HEK293T (cell line): Measurements from ENCODE around the gene IGSF3.

Experiments used
- CTCF ChIA-PET: fragments of 350-600 bp; formaldehyde crosslinking; extraction: SDS; loops from one replicate; lab custom pipeline; 2021; ENCODE audit warnings: antibody characterized with exemption, inconsistent platforms; lab: Yijun Ruan, JAX
- POLR2A ChIA-PET: fragments of 350-600 bp; formaldehyde crosslinking; extraction: SDS; loops from one replicate; lab custom pipeline; 2020; ENCODE audit warnings: antibody characterized with exemption, inconsistent platforms; lab: Yijun Ruan, JAX
- DNase-seq: peaks from one replicate; pipeline ENCODE4 v3.0.0; 2012; ENCODE audit warnings: mixed read lengths; ENCODE audit errors: extremely low spot score
- ARNT ChIP-seq: fragments of 450-650 bp; IDR thresholded peaks from 2 replicates; pipeline ENCODE4 v1.6.1; 2017; ENCODE audit warnings: mild to moderate bottlenecking
- BHLHE40 ChIP-seq: fragments of 450-650 bp; IDR thresholded peaks from 2 replicates; pipeline ENCODE4 v1.6.1; 2016; ENCODE audit warnings: mild to moderate bottlenecking, moderate library complexity, borderline replicate concordance
- CTBP1 ChIP-seq: fragments of 450-650 bp; IDR thresholded peaks from 2 replicates; pipeline ENCODE4 v1.6.1; 2016; ENCODE audit warnings: borderline replicate concordance
- ELF4 ChIP-seq: fragments of 450-650 bp; IDR thresholded peaks from 2 replicates; pipeline ENCODE4 v1.6.1; 2017; ENCODE audit warnings: antibody characterized with exemption
- FOXA1 ChIP-seq: fragments of 450-650 bp; IDR thresholded peaks from 2 replicates; pipeline ENCODE4 v1.6.1; 2016; ENCODE audit warnings: mild to moderate bottlenecking
- FOXK2 ChIP-seq: fragments of 450-650 bp; IDR thresholded peaks from 2 replicates; pipeline ENCODE4 v1.6.1; 2016; ENCODE audit warnings: mild to moderate bottlenecking
- FOXM1 ChIP-seq: fragments of 450-650 bp; IDR thresholded peaks from 2 replicates; pipeline ENCODE4 v1.6.1; 2017; ENCODE audit warnings: mild to moderate bottlenecking, borderline replicate concordance
- HDGF ChIP-seq: fragments of 450-650 bp; IDR thresholded peaks from 2 replicates; pipeline ENCODE4 v1.6.1; 2017; ENCODE audit warnings: antibody characterized with exemption, borderline replicate concordance
- L3MBTL2 ChIP-seq: fragments of 450-650 bp; conservative IDR thresholded peaks from 2 replicates; pipeline ENCODE4 v1.6.1; 2016; ENCODE audit warnings: mild to moderate bottlenecking
- LEF1 ChIP-seq: fragments of 450-650 bp; IDR thresholded peaks from 2 replicates; pipeline ENCODE4 v1.6.1; 2017; ENCODE audit warnings: mild to moderate bottlenecking, borderline replicate concordance
- NFRKB ChIP-seq: fragments of 450-650 bp; IDR thresholded peaks from 2 replicates; pipeline ENCODE4 v1.6.1; 2016; ENCODE audit warnings: mild to moderate bottlenecking, moderate library complexity
- PKNOX1 ChIP-seq: fragments of 450-650 bp; IDR thresholded peaks from 2 replicates; pipeline ENCODE4 v1.6.1; 2016
- SP1 ChIP-seq: fragments of 450-650 bp; IDR thresholded peaks from 2 replicates; pipeline ENCODE4 v1.6.1; 2017
- SUZ12 ChIP-seq: fragments of 450-650 bp; IDR thresholded peaks from 2 replicates; pipeline ENCODE4 v1.6.1; 2016; ENCODE audit warnings: mild to moderate bottlenecking
- TARDBP ChIP-seq: fragments of 450-650 bp; IDR thresholded peaks from 2 replicates; pipeline ENCODE4 v1.6.1; 2016
- ZNF384 ChIP-seq: fragments of 450-650 bp; IDR thresholded peaks from 2 replicates; pipeline ENCODE4 v1.6.1; 2016

IGSF3 gene

GRCh38 chr1:116679091-116679827 lies 11.7 kb upstream of the IGSF3 start:
- CTCF ChIA-PET, result interaction anchor here (0.6 to 0.7 kb wide), 2 partner anchors 18 to 834 kb away, joined by 3 to 5 read pairs; no protein-coding TSS in a partner anchor
- POLR2A ChIA-PET, result no interaction called here
- no peak for TF ChIP-seq BHLHE40
- no peak for TF ChIP-seq ELF4
- no peak for TF ChIP-seq TARDBP
- TF ChIP-seq SUZ12, result no peak
- TF ChIP-seq CTBP1, result no peak
- no peak for TF ChIP-seq FOXM1
- no peak for TF ChIP-seq HDGF
- no peak for TF ChIP-seq L3MBTL2
- TF ChIP-seq ZNF384, result no peak
- no peak for TF ChIP-seq LEF1
- TF ChIP-seq SP1, result no peak
- no peak for TF ChIP-seq ARNT
- TF ChIP-seq FOXA1, result no peak
- TF ChIP-seq NFRKB, result no peak
- TF ChIP-seq PKNOX1, result no peak
- no peak for TF ChIP-seq FOXK2
- DNase-seq, result no peak

- POLR2A ChIA-PET, result no interaction called here
- TF ChIP-seq LEF1 (no peak), ZNF384 (no peak), HDGF (no peak), PKNOX1 (no peak), CTBP1 (no peak), ELF4 (no peak), SP1 (no peak), FOXM1 (no peak), FOXA1 (no peak), FOXK2 (no peak), SUZ12 (no peak), BHLHE40 (no peak), TARDBP (no peak), L3MBTL2 (no peak)
- no peak for DNase-seq
Observed at GRCh38 chr1:116678732-116679090, 11.2 kb upstream of the IGSF3 start.

GRCh38 chr1:116677474-116678062 lies 10.0 kb upstream of the IGSF3 start:
- no peak for DNase-seq
- ChIA-PET POLR2A (interaction anchor here (0.6 kb wide), 1 partner anchor 14 kb away, joined by 3 read pairs; no protein-coding TSS in a partner anchor), CTCF (no interaction called here)
- TF ChIP-seq ZNF384, result no peak
- TF ChIP-seq BHLHE40, result no peak

More at GRCh38 chr1:116678732-116679090, 11.2 kb upstream of the IGSF3 start:
- CTCF ChIA-PET, result no interaction called here

GRCh38 chr1:116676291-116676690 lies 8.8 kb upstream of the IGSF3 start:
- POLR2A ChIA-PET, result no interaction called here
- CTCF ChIA-PET, result no interaction called here
- no peak for DNase-seq
- TF ChIP-seq SP1 (no peak), HDGF (no peak), NFRKB (no peak), FOXK2 (no peak), LEF1 (no peak), ARNT (no peak), L3MBTL2 (no peak), ZNF384 (no peak), ELF4 (no peak), FOXA1 (no peak), SUZ12 (no peak), PKNOX1 (no peak), FOXM1 (no peak), BHLHE40 (no peak), TARDBP (no peak), CTBP1 (no peak)

GRCh38 chr1:116674751-116675150 lies 7.2 kb upstream of the IGSF3 start:
- no peak for DNase-seq
- no peak for TF ChIP-seq PKNOX1
- no peak for TF ChIP-seq CTBP1
- no peak for TF ChIP-seq FOXM1
- no peak for TF ChIP-seq FOXA1
- TF ChIP-seq ARNT, result no peak
- TF ChIP-seq LEF1, result no peak
- no peak for TF ChIP-seq HDGF
- no peak for TF ChIP-seq TARDBP
- TF ChIP-seq SUZ12, result no peak
- no peak for TF ChIP-seq ELF4
- TF ChIP-seq NFRKB, result no peak
- POLR2A ChIA-PET, result no interaction called here
- CTCF ChIA-PET, result no interaction called here
